GM23338 (cell line): ENCODE data around the gene KCNJ18. TPM values are rescaled to one million over a fixed set of nuclear protein-coding genes. Genes with fewer than 3 reads are reported as not detected.
"Not testable (repeated sequence)": the region's sequence is repeated elsewhere in the genome, so short reads cannot be mapped to it uniquely, and the experiment has no call there.

ENCODE experiments used
- ATAC-seq: fragments of 200-7000 bp; cut with Tn5 transposase; 3 replicates; pipeline ENCODE4 v1.9.1; 2020
- DNase-seq: peaks from one replicate; pipeline ENCODE4 v3.0.0-alpha.2; 2015; ENCODE audit warnings: low spot score
- H2AFZ ChIP-seq: fragments of 200-600 bp; sonication (generic); 2 replicates; pipeline ENCODE4 v1.8.0; 2016; ENCODE audit warnings: antibody characterized with exemption, mild to moderate bottlenecking, moderate library complexity
- H3F3A ChIP-seq: fragments of 200-600 bp; sonication (generic); replicated peaks from 2 replicates; pipeline ENCODE4 v1.8.0; 2017; ENCODE audit warnings: antibody characterized with exemption, mixed run types, low read depth
- H3K27ac ChIP-seq: fragments of 200-600 bp; sonication (generic); 2 replicates; pipeline ENCODE4 v1.6.1; 2016; ENCODE audit warnings: low read depth
- H3K27me3 ChIP-seq: fragments of 200-600 bp; sonication (generic); 2 replicates; pipeline ENCODE4 v1.8.0; 2016; ENCODE audit warnings: mild to moderate bottlenecking, mixed run types, moderate library complexity; ENCODE audit not compliant: insufficient read depth
- H3K36me3 ChIP-seq: fragments of 200-600 bp; sonication (generic); 2 replicates; pipeline ENCODE4 v1.8.0; 2016; ENCODE audit warnings: mild to moderate bottlenecking; ENCODE audit not compliant: insufficient read depth
- H3K4me1 ChIP-seq: fragments of 200-600 bp; sonication (generic); 2 replicates; pipeline ENCODE4 v1.8.0; 2016; ENCODE audit warnings: mild to moderate bottlenecking, moderate library complexity; ENCODE audit not compliant: insufficient read depth
- H3K4me2 ChIP-seq: fragments of 200-600 bp; sonication (generic); 2 replicates; pipeline ENCODE4 v1.7.1; 2017; ENCODE audit warnings: mixed run types
- H3K4me3 ChIP-seq: fragments of 200-600 bp; sonication (generic); 2 replicates; pipeline ENCODE4 v1.6.1; 2016; ENCODE audit warnings: mixed run types
- H3K79me2 ChIP-seq: fragments of 200-600 bp; sonication (generic); replicated peaks from 2 replicates; pipeline ENCODE4 v1.8.0; 2017; ENCODE audit warnings: mild to moderate bottlenecking; ENCODE audit not compliant: insufficient read depth
- H3K9me2 ChIP-seq: fragments of 200-600 bp; sonication (generic); 2 replicates; pipeline ENCODE4 v1.8.0; 2017; ENCODE audit not compliant: insufficient read depth
- H4K20me1 ChIP-seq: fragments of 200-600 bp; sonication (generic); replicated peaks from 2 replicates; pipeline ENCODE4 v1.8.0; 2017; ENCODE audit warnings: mild to moderate bottlenecking; ENCODE audit not compliant: insufficient read depth
- H3K27ac Mint-ChIP-seq: 2 replicates; pipeline ENCODE4 v1.8.0; 2020; ENCODE audit warnings: inconsistent platforms, mild to moderate bottlenecking, moderate library complexity, mixed read lengths
- H3K27me3 Mint-ChIP-seq: 3 replicates; pipeline ENCODE4 v1.8.0; 2022; ENCODE audit warnings: low read depth, mild to moderate bottlenecking, moderate library complexity, mixed read lengths, inconsistent platforms; ENCODE audit not compliant: insufficient read depth, poor library complexity
- H3K36me3 Mint-ChIP-seq: 3 replicates; pipeline ENCODE4 v1.8.0; 2021; ENCODE audit warnings: low read depth, mild to moderate bottlenecking, inconsistent platforms, moderate library complexity, mixed read lengths
- H3K4me1 Mint-ChIP-seq: 3 replicates; pipeline ENCODE4 v1.8.0; 2020; ENCODE audit warnings: mild to moderate bottlenecking, inconsistent platforms, mixed read lengths
- H3K4me3 Mint-ChIP-seq: 3 replicates; pipeline ENCODE4 v1.8.0; 2021; ENCODE audit warnings: moderate library complexity, mild to moderate bottlenecking, inconsistent platforms, mixed read lengths
- H3K9me3 Mint-ChIP-seq: 3 replicates; pipeline ENCODE4 v1.8.0; 2020; ENCODE audit warnings: moderate library complexity, mild to moderate bottlenecking, inconsistent platforms, mixed read lengths
- EZH2 ChIP-seq: fragments of 200-600 bp; sonication (generic); IDR thresholded peaks from one replicate; pipeline ENCODE4 v1.8.0; 2017; ENCODE audit warnings: antibody characterized with exemption, mild to moderate bottlenecking, low read depth; ENCODE audit not compliant: unreplicated experiment
- ZNF114 ChIP-seq: fragments of 250-450 bp; sonication (Bioruptor Pico); IDR thresholded peaks from 2 replicates; pipeline ENCODE4 v1.5.0; 2020; ENCODE audit warnings: mild to moderate bottlenecking, moderate library complexity
- ZNF331 ChIP-seq: fragments of 250-450 bp; sonication (Bioruptor Pico); IDR thresholded peaks from 2 replicates; pipeline ENCODE4 v1.5.0; 2020; ENCODE audit warnings: low read depth, mild to moderate bottlenecking, moderate library complexity
- polyA plus RNA-seq: library from polyadenylated mRNA; unstranded; fragments of >200 nt; fragmentation: Nextera tagmentation; extraction: Ambion mirVana; gene quantifications from 2 replicates; pipeline ENCODE4 v1.2.1, GENCODE V29; 2016
- total RNA-seq: library from RNA; depleted of rRNA; stranded (reverse); fragments of >200 nt; shearing (Covaris generic); gene quantifications from 2 replicates; pipeline ENCODE4 v1.2.3, GENCODE V29; 2014
- TF ChIP-seq, protein P1 (sequence below): fragments of 250-450 bp; sonication (Bioruptor Pico); IDR thresholded peaks from 2 replicates; pipeline ENCODE4 v1.5.0; 2020; ENCODE audit warnings: mild to moderate bottlenecking, moderate library complexity

Gene KCNJ18
- total and polyA plus RNA-seq, 2 experiments from 2014 or later: not detected

DNA sequence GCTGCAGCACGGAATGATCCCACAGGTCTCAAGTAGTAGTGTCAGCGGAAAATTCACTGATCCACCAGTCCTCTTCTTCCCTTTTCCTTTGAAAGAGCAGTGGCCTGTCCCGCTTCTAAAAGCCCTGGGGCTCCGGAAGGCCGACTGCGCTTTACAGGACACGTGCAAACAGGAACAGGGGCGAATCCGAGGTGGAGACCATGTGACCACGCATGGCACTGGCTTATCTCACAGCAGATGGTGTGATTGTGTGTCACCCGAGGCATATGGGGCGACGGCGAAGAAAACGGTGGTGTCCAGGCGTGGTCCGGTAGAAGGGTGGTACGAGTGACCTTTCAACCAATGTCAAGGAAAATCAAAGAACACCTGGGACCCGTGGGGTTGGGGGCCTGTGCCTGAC, 12.0 kb upstream of the KCNJ18 start (continued):
- TF ChIP-seq, protein P1, sequence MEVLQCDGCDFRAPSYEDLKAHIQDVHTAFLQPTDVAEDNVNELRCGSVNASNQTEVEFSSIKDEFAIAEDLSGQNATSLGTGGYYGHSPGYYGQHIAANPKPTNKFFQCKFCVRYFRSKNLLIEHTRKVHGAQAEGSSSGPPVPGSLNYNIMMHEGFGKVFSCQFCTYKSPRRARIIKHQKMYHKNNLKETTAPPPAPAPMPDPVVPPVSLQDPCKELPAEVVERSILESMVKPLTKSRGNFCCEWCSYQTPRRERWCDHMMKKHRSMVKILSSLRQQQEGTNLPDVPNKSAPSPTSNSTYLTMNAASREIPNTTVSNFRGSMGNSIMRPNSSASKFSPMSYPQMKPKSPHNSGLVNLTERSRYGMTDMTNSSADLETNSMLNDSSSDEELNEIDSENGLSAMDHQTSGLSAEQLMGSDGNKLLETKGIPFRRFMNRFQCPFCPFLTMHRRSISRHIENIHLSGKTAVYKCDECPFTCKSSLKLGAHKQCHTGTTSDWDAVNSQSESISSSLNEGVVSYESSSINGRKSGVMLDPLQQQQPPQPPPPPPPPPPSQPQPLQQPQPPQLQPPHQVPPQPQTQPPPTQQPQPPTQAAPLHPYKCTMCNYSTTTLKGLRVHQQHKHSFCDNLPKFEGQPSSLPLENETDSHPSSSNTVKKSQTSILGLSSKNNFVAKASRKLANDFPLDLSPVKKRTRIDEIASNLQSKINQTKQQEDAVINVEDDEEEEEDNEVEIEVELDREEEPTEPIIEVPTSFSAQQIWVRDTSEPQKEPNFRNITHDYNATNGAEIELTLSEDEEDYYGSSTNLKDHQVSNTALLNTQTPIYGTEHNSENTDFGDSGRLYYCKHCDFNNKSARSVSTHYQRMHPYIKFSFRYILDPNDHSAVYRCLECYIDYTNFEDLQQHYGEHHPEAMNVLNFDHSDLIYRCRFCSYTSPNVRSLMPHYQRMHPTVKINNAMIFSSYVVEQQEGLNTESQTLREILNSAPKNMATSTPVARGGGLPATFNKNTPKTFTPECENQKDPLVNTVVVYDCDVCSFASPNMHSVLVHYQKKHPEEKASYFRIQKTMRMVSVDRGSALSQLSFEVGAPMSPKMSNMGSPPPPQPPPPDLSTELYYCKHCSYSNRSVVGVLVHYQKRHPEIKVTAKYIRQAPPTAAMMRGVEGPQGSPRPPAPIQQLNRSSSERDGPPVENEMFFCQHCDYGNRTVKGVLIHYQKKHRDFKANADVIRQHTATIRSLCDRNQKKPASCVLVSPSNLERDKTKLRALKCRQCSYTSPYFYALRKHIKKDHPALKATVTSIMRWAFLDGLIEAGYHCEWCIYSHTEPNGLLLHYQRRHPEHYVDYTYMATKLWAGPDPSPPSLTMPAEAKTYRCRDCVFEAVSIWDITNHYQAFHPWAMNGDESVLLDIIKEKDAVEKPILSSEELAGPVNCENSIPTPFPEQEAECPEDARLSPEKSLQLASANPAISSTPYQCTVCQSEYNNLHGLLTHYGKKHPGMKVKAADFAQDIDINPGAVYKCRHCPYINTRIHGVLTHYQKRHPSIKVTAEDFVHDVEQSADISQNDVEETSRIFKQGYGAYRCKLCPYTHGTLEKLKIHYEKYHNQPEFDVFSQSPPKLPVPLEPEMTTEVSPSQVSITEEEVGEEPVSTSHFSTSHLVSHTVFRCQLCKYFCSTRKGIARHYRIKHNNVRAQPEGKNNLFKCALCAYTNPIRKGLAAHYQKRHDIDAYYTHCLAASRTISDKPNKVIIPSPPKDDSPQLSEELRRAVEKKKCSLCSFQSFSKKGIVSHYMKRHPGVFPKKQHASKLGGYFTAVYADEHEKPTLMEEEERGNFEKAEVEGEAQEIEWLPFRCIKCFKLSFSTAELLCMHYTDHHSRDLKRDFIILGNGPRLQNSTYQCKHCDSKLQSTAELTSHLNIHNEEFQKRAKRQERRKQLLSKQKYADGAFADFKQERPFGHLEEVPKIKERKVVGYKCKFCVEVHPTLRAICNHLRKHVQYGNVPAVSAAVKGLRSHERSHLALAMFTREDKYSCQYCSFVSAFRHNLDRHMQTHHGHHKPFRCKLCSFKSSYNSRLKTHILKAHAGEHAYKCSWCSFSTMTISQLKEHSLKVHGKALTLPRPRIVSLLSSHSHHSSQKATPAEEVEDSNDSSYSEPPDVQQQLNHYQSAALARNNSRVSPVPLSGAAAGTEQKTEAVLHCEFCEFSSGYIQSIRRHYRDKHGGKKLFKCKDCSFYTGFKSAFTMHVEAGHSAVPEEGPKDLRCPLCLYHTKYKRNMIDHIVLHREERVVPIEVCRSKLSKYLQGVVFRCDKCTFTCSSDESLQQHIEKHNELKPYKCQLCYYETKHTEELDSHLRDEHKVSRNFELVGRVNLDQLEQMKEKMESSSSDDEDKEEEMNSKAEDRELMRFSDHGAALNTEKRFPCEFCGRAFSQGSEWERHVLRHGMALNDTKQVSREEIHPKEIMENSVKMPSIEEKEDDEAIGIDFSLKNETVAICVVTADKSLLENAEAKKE (CRISPR knock-in tag): no peak
- no peak for TF ChIP-seq ZNF114
- no peak for TF ChIP-seq ZNF331 (CRISPR knock-in tag)
- no peak for TF ChIP-seq EZH2

DNA sequence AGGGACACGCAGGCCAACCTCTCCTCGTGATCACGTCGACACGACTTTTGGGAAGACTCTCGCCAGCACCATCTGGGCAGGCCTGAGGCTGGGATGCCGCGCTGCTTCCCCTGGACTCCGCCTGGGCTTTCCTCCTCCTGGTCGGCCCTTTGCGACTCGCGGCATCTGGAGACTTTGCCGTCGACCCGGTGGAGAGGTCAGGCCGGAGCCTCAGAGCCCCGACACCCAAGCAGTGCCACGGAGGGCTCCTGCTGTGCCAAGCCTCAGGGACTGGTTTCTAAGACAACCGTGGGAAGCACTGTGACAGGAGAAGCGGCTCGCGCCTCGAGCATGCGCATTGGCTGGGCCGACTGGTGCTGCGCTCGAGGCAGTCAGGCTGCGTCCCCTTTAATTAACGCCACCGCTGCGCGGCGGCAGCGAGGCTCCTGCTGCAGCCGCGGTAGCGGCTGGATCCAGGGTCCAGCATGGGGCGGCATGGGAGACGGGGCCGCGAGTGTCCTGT, 11.4 kb upstream of the KCNJ18 start:
- not testable (repeated sequence) for DNase-seq, H3K4me1 Mint-ChIP-seq, H3K4me1 ChIP-seq, H3K27ac Mint-ChIP-seq, H3K4me3 Mint-ChIP-seq, H3K4me2 ChIP-seq, H3K9me2 ChIP-seq, H3F3A ChIP-seq, H3K27me3 ChIP-seq, H3K4me3 ChIP-seq, H4K20me1 ChIP-seq, H3K36me3 ChIP-seq, H3K79me2 ChIP-seq, H2AFZ ChIP-seq, ATAC-seq, H3K27ac ChIP-seq
- peaks cover 88% of the 10 kb centered on the region for H3K9me3 Mint-ChIP-seq
- H3K36me3 Mint-ChIP-seq: peaks cover 50% of the 10 kb centered on the region
- peaks cover 20% of the 10 kb centered on the region for H3K27me3 Mint-ChIP-seq

DNA sequence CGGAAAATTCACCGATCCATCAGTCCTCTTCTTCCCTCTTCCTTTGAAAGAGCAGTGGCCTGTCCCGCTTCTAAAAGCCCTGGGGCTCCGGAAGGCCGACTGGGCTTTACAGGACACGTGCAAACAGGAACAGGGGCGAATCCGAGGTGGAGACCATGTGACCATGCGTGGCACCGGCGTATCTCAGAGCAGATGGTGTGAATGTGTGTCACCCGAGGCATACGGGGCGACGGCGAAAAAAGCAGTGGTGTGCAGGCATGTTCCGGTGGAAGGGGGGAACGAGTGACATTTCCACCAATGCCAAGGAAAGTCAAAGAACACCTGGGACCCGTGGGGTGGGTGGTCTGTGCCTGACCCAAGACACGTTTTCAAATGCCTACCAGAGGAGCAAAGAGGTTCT, 10.7 kb upstream of the KCNJ18 start:
- H3K4me1 Mint-ChIP-seq, H4K20me1 ChIP-seq, H2AFZ ChIP-seq, ATAC-seq, H3K27ac Mint-ChIP-seq, H3K36me3 ChIP-seq, H3K4me3 Mint-ChIP-seq, DNase-seq, H3K27me3 ChIP-seq, H3K9me2 ChIP-seq, H3F3A ChIP-seq, H3K4me1 ChIP-seq, H3K4me2 ChIP-seq, H3K79me2 ChIP-seq, H3K27ac ChIP-seq, H3K4me3 ChIP-seq: not testable (repeated sequence)
- Mint-ChIP-seq H3K36me3 (peaks cover 50% of the 10 kb centered on the region), H3K9me3 (peaks cover 88% of the 10 kb centered on the region), H3K27me3 (peaks cover 20% of the 10 kb centered on the region)

- H3K27ac Mint-ChIP-seq, H3K27ac ChIP-seq, H3K36me3 ChIP-seq, DNase-seq, H3K4me3 Mint-ChIP-seq, H2AFZ ChIP-seq, H3K4me3 ChIP-seq, H3F3A ChIP-seq, H3K4me1 ChIP-seq, H3K4me2 ChIP-seq, H3K79me2 ChIP-seq, H3K4me1 Mint-ChIP-seq, H3K9me2 ChIP-seq, ATAC-seq, H4K20me1 ChIP-seq, H3K27me3 ChIP-seq: not testable (repeated sequence)
- peaks cover 88% of the 10 kb centered on the region for H3K9me3 Mint-ChIP-seq
- H3K27me3 Mint-ChIP-seq: peaks cover 18% of the 10 kb centered on the region
- H3K36me3 Mint-ChIP-seq: peaks cover 49% of the 10 kb centered on the region
Measured at GRCh38 chr17:21682130-21682529, 10.2 kb upstream of the KCNJ18 start.

GRCh38 chr17:21683142-21683712, 9.1 kb upstream of the KCNJ18 start:
- H3K27ac Mint-ChIP-seq, H3K9me2 ChIP-seq, H3K27ac ChIP-seq, H3K4me1 Mint-ChIP-seq, H3F3A ChIP-seq, H3K79me2 ChIP-seq, H3K4me2 ChIP-seq, DNase-seq, H2AFZ ChIP-seq, H3K27me3 ChIP-seq, H3K36me3 ChIP-seq, ATAC-seq, H3K4me1 ChIP-seq, H3K27me3 Mint-ChIP-seq, H4K20me1 ChIP-seq, H3K4me3 ChIP-seq, H3K4me3 Mint-ChIP-seq: not testable (repeated sequence)
- Mint-ChIP-seq H3K9me3 (peaks cover 88% of the 10 kb centered on the region), H3K36me3 (peaks cover 47% of the 10 kb centered on the region)
